Purkinje cell (primary cell): ENCODE results near the gene RAX2. TPM values are rescaled to one million over a fixed set of nuclear protein-coding genes. Genes with fewer than 3 reads are reported as not detected.

Source experiments
- polyA plus RNA-seq: library from polyadenylated mRNA; unstranded; fragments of >200 nt; fragmentation: Nextera tagmentation; gene quantifications from 2 replicates; pipeline ENCODE4 v1.2.1, GENCODE V29; 2014

RAX2 gene
- not detected in 2 replicates for polyA plus RNA-seq

GRCh38 chr19:3771906-3772455 is at the start of gene RAX2:
TSS of gene RAX2 (minus strand) at chr19:3772228. CDS start at chr19:3771742, 486 bp downstream.

DNA sequence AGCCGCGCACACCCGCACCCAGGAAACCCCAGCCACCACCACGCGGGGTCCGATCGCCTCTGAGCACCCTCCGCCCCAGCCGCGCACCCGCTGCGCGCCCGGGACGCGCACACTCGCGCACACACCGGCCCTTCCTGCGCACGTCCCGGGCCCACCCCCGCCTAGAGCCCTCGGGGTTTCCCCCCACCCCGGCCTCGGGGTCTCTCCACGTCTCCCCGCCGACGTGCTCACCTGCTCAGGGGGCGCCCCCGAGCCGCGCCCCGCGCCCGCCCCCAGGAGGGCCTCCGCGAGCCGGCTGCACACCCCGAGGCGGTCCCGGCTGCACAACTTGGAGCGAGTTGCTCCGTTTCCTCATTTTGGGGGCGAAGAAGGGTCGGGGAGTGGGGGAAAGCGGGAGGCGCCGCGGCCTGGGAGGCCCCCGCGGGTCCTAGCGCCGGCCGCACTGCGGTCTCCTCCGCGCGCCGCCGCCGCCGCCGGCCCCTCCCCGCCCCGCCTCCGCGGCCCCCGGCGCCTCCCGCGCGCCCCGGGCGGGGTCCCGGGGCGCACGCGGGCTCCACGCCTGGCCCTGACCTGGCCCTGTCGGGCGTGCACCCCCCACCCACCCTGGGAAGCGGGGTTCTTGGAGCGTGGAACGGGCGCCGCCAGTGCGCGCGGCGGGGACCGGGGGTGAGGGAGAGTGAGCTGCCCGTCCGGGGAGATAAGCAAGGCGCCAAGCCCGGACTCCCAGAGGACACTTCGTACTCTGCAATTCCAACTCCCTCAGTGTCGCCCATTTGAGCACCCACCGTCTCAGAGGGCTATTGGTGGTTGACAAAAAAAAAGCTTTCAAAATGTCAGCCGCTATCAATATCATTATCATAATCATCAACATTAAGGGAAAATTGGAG is 14.2 kb upstream of the RAX2 start, which contains the start of gene MATK:
Gene MATK (minus strand): TSS at position 444 of the 887 bp plus-strand sequence. CDS start 1,246 bp downstream, outside the sequence.

GRCh38 chr19:3762501-3763459 is 9.2 kb downstream of the RAX2 start, which contains the start of gene MRPL54:
TSS of gene MRPL54 (plus strand) at chr19:3762682. CDS start at chr19:3762701, 19 bp downstream.

DNA sequence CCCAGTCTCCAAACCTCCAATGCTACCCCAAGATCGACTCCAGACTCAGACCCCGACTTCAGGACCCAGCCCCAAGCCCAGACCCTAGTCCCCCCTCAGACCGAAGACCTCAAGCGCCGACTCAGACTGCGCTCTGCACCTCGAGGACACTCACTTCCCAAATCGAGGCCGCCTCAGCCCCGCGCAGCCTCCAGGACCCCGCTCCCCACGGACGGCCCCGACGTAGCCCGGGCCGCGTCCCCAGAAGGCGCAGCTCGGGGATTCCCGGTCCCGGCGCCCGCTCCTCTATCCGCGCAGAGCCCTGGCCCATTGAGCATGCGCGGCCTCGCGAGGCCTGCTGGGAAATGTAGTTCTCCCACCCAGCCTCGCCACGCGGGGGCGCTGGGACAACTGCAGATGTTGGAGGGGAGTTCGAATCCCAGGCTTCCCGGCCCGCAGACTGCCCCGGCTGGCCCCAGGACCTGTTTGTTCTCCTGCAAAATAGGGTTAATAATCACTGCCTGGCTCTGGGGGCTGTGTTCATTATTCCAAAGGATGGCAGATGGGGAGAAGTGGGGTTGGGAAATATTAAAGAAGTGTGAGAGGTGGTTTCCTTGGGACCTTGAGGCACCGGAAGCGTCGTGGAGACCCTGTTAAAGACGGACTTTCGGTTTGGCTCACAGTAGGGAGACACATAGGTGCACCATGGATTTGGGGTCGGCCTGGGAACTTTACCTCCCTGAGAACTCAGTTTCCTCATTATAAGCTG is 10.5 kb downstream of the RAX2 start, which contains the start of gene APBA3:
Gene APBA3 (minus strand): TSS at position 311 of the 748 bp plus-strand sequence. CDS start 1,428 bp downstream, outside the sequence.

Other genes starting within 250 kb of the RAX2 start
- not detected in 2 replicates for gene TEKTIP1, start 233.1 kb downstream of the RAX2 start, polyA plus RNA-seq
- gene MFSD12, start 214.6 kb downstream of the RAX2 start, polyA plus RNA-seq, result 1.3 and 2.6 TPM in 2 replicates
- 0.35 and 1.9 TPM in 2 replicates for gene HMG20B, start 199.3 kb downstream of the RAX2 start, polyA plus RNA-seq
- gene GIPC3, start 186.8 kb downstream of the RAX2 start, polyA plus RNA-seq, result not detected in 2 replicates
- gene TBXA2R, start 165.4 kb downstream of the RAX2 start, polyA plus RNA-seq, result not detected in 2 replicates
- 0.78 and 3.6 TPM in 2 replicates for gene CACTIN, start 145.4 kb downstream of the RAX2 start, polyA plus RNA-seq
- gene PIP5K1C, start 71.8 kb downstream of the RAX2 start, polyA plus RNA-seq, result 2.9 and 6.6 TPM in 2 replicates
- not detected in 2 replicates for gene TJP3, start 63.8 kb downstream of the RAX2 start, polyA plus RNA-seq
- gene APBA3, start 10.5 kb downstream of the RAX2 start, polyA plus RNA-seq, result 0.35 TPM in 2 replicates
- gene MRPL54, start 9.5 kb downstream of the RAX2 start, polyA plus RNA-seq, result 26.8 and 57.2 TPM in 2 replicates
- 0.34 TPM in 1 of 2 replicates, not detected in the other for gene MATK, start 14.2 kb upstream of the RAX2 start, polyA plus RNA-seq
- 0.51 and 2.8 TPM in 2 replicates for gene ZFR2, start 96.8 kb upstream of the RAX2 start, polyA plus RNA-seq
- 2.4 and 4.7 TPM in 2 replicates for gene ATCAY, start 108.5 kb upstream of the RAX2 start, polyA plus RNA-seq
- gene NMRK2, start 160.8 kb upstream of the RAX2 start, polyA plus RNA-seq, result not detected in 2 replicates
- 0.27 and 0.63 TPM in 2 replicates for gene DAPK3, start 198.9 kb upstream of the RAX2 start, polyA plus RNA-seq
- 126 and 167 TPM in 2 replicates for gene EEF2, start 213.2 kb upstream of the RAX2 start, polyA plus RNA-seq
- 0.59 and 1.2 TPM in 2 replicates for gene PIAS4, start 235.5 kb upstream of the RAX2 start, polyA plus RNA-seq